ENCODE data around the gene OLIG3. TPM values are rescaled to one million over a fixed set of nuclear protein-coding genes. Genes with fewer than 3 reads are reported as not detected.
A peak's percentile ranks its signal among the peaks of the same experiment; 100 is the strongest.

OLIG3 gene
- total and polyA plus RNA-seq, 2 donors = 0.05 to 0.09 TPM

- peaks cover 16 to 46% of the 10 kb centered on the region in 2 donors for H3K27me3 ChIP-seq (ENCODE audit: control insufficient read depth in 2 of 2, insufficient read depth in 1 of 2, low read length in 1 of 2)
- no peaks in the 10 kb centered on the region for H3K9me3 ChIP-seq (ENCODE audit: control insufficient read depth in 2 of 2, insufficient read depth in 1 of 2, low read length in 1 of 2)
- H3K4me3 ChIP-seq (ENCODE audit: low read length in 2 of 2) = no peak overlapping the region
- WGBS = 86% methylated on average over 3 of the region's 3 CpGs
- H3K27ac ChIP-seq (ENCODE audit: low read depth in 1 of 2, low read length in 1 of 2) = no peak overlapping the region
- H3K36me3 ChIP-seq (ENCODE audit: control insufficient read depth in 2 of 2, insufficient read depth in 2 of 2, low read length in 1 of 2) = no peaks in the 10 kb centered on the region
- no peak for DNase-seq (ENCODE audit: low read depth in 6 of 9, low spot score in 9 of 9)
- no peaks in the 10 kb centered on the region for H3K4me1 ChIP-seq (ENCODE audit: control insufficient read depth in 2 of 2, insufficient read depth in 2 of 2, low read length in 2 of 2)
Measured at GRCh38 chr6:137480431-137480830, 13.8 kb downstream of the OLIG3 start.

GRCh38 chr6:137475103-137475502 lies 19.1 kb downstream of the OLIG3 start:
- Histone ChIP-seq H3K4me1 (ENCODE audit: control insufficient read depth in 2 of 2, insufficient read depth in 2 of 2, low read length in 2 of 2) (no peaks in the 10 kb centered on the region), H3K27ac (ENCODE audit: low read depth in 1 of 2, low read length in 1 of 2) (no peak overlapping the region), H3K27me3 (ENCODE audit: control insufficient read depth in 2 of 2, insufficient read depth in 1 of 2, low read length in 1 of 2) (peaks cover 0 to 23% of the 10 kb centered on the region in 2 donors), H3K9me3 (ENCODE audit: control insufficient read depth in 2 of 2, insufficient read depth in 1 of 2, low read length in 1 of 2) (no peaks in the 10 kb centered on the region), H3K36me3 (ENCODE audit: control insufficient read depth in 2 of 2, insufficient read depth in 2 of 2, low read length in 1 of 2) (no peaks in the 10 kb centered on the region), H3K4me3 (ENCODE audit: low read length in 2 of 2) (no peak overlapping the region)
- DNase-seq (ENCODE audit: low read depth in 6 of 9, low spot score in 9 of 9) = peak in 1 of 9 donors; percentile 8
- 64% methylated on average over 2 of the region's 2 CpGs for WGBS

GRCh38 chr6:137473598-137473997 lies 20.6 kb downstream of the OLIG3 start:
- 92% methylated on average over 3 of the region's 3 CpGs for WGBS
- Histone ChIP-seq H3K27me3 (ENCODE audit: control insufficient read depth in 2 of 2, insufficient read depth in 1 of 2, low read length in 1 of 2) (peaks cover 0 to 16% of the 10 kb centered on the region in 2 donors), H3K9me3 (ENCODE audit: control insufficient read depth in 2 of 2, insufficient read depth in 1 of 2, low read length in 1 of 2) (no peaks in the 10 kb centered on the region), H3K4me1 (ENCODE audit: control insufficient read depth in 2 of 2, insufficient read depth in 2 of 2, low read length in 2 of 2) (no peaks in the 10 kb centered on the region), H3K4me3 (ENCODE audit: low read length in 2 of 2) (no peak overlapping the region), H3K36me3 (ENCODE audit: control insufficient read depth in 2 of 2, insufficient read depth in 2 of 2, low read length in 1 of 2) (no peaks in the 10 kb centered on the region), H3K27ac (ENCODE audit: low read depth in 1 of 2, low read length in 1 of 2) (no peak overlapping the region)
- no peak for DNase-seq (ENCODE audit: low read depth in 6 of 9, low spot score in 9 of 9)

- 97% methylated on average over 3 of the region's 3 CpGs for WGBS
- Histone ChIP-seq H3K27ac (ENCODE audit: low read depth in 1 of 2, low read length in 1 of 2) (no peak overlapping the region), H3K36me3 (ENCODE audit: control insufficient read depth in 2 of 2, insufficient read depth in 2 of 2, low read length in 1 of 2) (no peaks in the 10 kb centered on the region), H3K4me1 (ENCODE audit: control insufficient read depth in 2 of 2, insufficient read depth in 2 of 2, low read length in 2 of 2) (no peaks in the 10 kb centered on the region), H3K4me3 (ENCODE audit: low read length in 2 of 2) (no peak overlapping the region), H3K27me3 (ENCODE audit: control insufficient read depth in 2 of 2, insufficient read depth in 1 of 2, low read length in 1 of 2) (peaks cover 0 to 14% of the 10 kb centered on the region in 2 donors), H3K9me3 (ENCODE audit: control insufficient read depth in 2 of 2, insufficient read depth in 1 of 2, low read length in 1 of 2) (no peaks in the 10 kb centered on the region)
- no peak for DNase-seq (ENCODE audit: low read depth in 6 of 9, low spot score in 9 of 9)
Measured at GRCh38 chr6:137472641-137473137, 21.5 kb downstream of the OLIG3 start.

GRCh38 chr6:137471986-137472385 lies 22.2 kb downstream of the OLIG3 start:
- H3K9me3 ChIP-seq (ENCODE audit: control insufficient read depth in 2 of 2, insufficient read depth in 1 of 2, low read length in 1 of 2) = no peaks in the 10 kb centered on the region
- H3K4me1 ChIP-seq (ENCODE audit: control insufficient read depth in 2 of 2, insufficient read depth in 2 of 2, low read length in 2 of 2) = no peaks in the 10 kb centered on the region
- no peaks in the 10 kb centered on the region for H3K36me3 ChIP-seq (ENCODE audit: control insufficient read depth in 2 of 2, insufficient read depth in 2 of 2, low read length in 1 of 2)
- no peak overlapping the region for H3K27ac ChIP-seq (ENCODE audit: low read depth in 1 of 2, low read length in 1 of 2)
- 89% methylated on average over 2 of the region's 2 CpGs for WGBS
- no peak overlapping the region for H3K4me3 ChIP-seq (ENCODE audit: low read length in 2 of 2)
- DNase-seq (ENCODE audit: low read depth in 6 of 9, low spot score in 9 of 9) = no peak
- H3K27me3 ChIP-seq (ENCODE audit: control insufficient read depth in 2 of 2, insufficient read depth in 1 of 2, low read length in 1 of 2) = peaks cover 0 to 12% of the 10 kb centered on the region in 2 donors

- Histone ChIP-seq H3K27me3 (ENCODE audit: control insufficient read depth in 2 of 2, insufficient read depth in 1 of 2, low read length in 1 of 2) (peaks cover 0 to 12% of the 10 kb centered on the region in 2 donors), H3K27ac (ENCODE audit: low read depth in 1 of 2, low read length in 1 of 2) (no peak overlapping the region), H3K4me3 (ENCODE audit: low read length in 2 of 2) (no peak overlapping the region), H3K9me3 (ENCODE audit: control insufficient read depth in 2 of 2, insufficient read depth in 1 of 2, low read length in 1 of 2) (no peaks in the 10 kb centered on the region), H3K36me3 (ENCODE audit: control insufficient read depth in 2 of 2, insufficient read depth in 2 of 2, low read length in 1 of 2) (no peaks in the 10 kb centered on the region), H3K4me1 (ENCODE audit: control insufficient read depth in 2 of 2, insufficient read depth in 2 of 2, low read length in 2 of 2) (no peaks in the 10 kb centered on the region)
- 78% methylated on average over 5 of the region's 5 CpGs for WGBS
- no peak for DNase-seq (ENCODE audit: low read depth in 6 of 9, low spot score in 9 of 9)
Measured at GRCh38 chr6:137471497-137471896, 22.7 kb downstream of the OLIG3 start.

GRCh38 chr6:137467211-137467610 lies 27.0 kb downstream of the OLIG3 start:
- Histone ChIP-seq H3K27ac (ENCODE audit: low read depth in 1 of 2, low read length in 1 of 2) (no peak overlapping the region), H3K9me3 (ENCODE audit: control insufficient read depth in 2 of 2, insufficient read depth in 1 of 2, low read length in 1 of 2) (no peaks in the 10 kb centered on the region), H3K36me3 (ENCODE audit: control insufficient read depth in 2 of 2, insufficient read depth in 2 of 2, low read length in 1 of 2) (no peaks in the 10 kb centered on the region), H3K4me1 (ENCODE audit: control insufficient read depth in 2 of 2, insufficient read depth in 2 of 2, low read length in 2 of 2) (no peaks in the 10 kb centered on the region), H3K4me3 (ENCODE audit: low read length in 2 of 2) (no peak overlapping the region), H3K27me3 (ENCODE audit: control insufficient read depth in 2 of 2, insufficient read depth in 1 of 2, low read length in 1 of 2) (peaks cover 0 to 9% of the 10 kb centered on the region in 2 donors)
- DNase-seq (ENCODE audit: low read depth in 6 of 9, low spot score in 9 of 9) = no peak
- 96% methylated on average over 6 of the region's 6 CpGs for WGBS

- no peaks in the 10 kb centered on the region for H3K4me1 ChIP-seq (ENCODE audit: control insufficient read depth in 2 of 2, insufficient read depth in 2 of 2, low read length in 2 of 2)
- H3K9me3 ChIP-seq (ENCODE audit: control insufficient read depth in 2 of 2, insufficient read depth in 1 of 2, low read length in 1 of 2) = no peaks in the 10 kb centered on the region
- no peak overlapping the region for H3K4me3 ChIP-seq (ENCODE audit: low read length in 2 of 2)
- H3K36me3 ChIP-seq (ENCODE audit: control insufficient read depth in 2 of 2, insufficient read depth in 2 of 2, low read length in 1 of 2) = no peaks in the 10 kb centered on the region
- DNase-seq (ENCODE audit: low read depth in 6 of 9, low spot score in 9 of 9) = no peak
- 97% methylated on average over 7 of the region's 7 CpGs for WGBS
- peaks cover 0 to 5% of the 10 kb centered on the region in 2 donors for H3K27me3 ChIP-seq (ENCODE audit: control insufficient read depth in 2 of 2, insufficient read depth in 1 of 2, low read length in 1 of 2)
- no peak overlapping the region for H3K27ac ChIP-seq (ENCODE audit: low read depth in 1 of 2, low read length in 1 of 2)
Measured at GRCh38 chr6:137465378-137466009, 28.7 kb downstream of the OLIG3 start.

- H3K9me3 ChIP-seq (ENCODE audit: control insufficient read depth in 2 of 2, insufficient read depth in 1 of 2, low read length in 1 of 2) = peaks cover 0 to 3% of the 10 kb centered on the region in 2 donors
- 95% methylated on average over 7 of the region's 7 CpGs for WGBS
Measured at GRCh38 chr6:137452333-137452894, 41.8 kb downstream of the OLIG3 start.

More at GRCh38 chr6:137452333-137452894, 41.8 kb downstream of the OLIG3 start:
- Histone ChIP-seq H3K27ac (ENCODE audit: low read depth in 1 of 2, low read length in 1 of 2) (no peak overlapping the region), H3K4me3 (ENCODE audit: low read length in 2 of 2) (no peak overlapping the region), H3K27me3 (ENCODE audit: control insufficient read depth in 2 of 2, insufficient read depth in 1 of 2, low read length in 1 of 2) (no peaks in the 10 kb centered on the region), H3K36me3 (ENCODE audit: control insufficient read depth in 2 of 2, insufficient read depth in 2 of 2, low read length in 1 of 2) (no peaks in the 10 kb centered on the region), H3K4me1 (ENCODE audit: control insufficient read depth in 2 of 2, insufficient read depth in 2 of 2, low read length in 2 of 2) (no peaks in the 10 kb centered on the region)
- DNase-seq (ENCODE audit: low read depth in 6 of 9, low spot score in 9 of 9) = no peak
